ENCODE results near the gene FASLG.
"Not testable (repeated sequence)": the region's sequence is repeated elsewhere in the genome, so short reads cannot be mapped to it uniquely, and the experiment has no call there.

Gene FASLG

DNA sequence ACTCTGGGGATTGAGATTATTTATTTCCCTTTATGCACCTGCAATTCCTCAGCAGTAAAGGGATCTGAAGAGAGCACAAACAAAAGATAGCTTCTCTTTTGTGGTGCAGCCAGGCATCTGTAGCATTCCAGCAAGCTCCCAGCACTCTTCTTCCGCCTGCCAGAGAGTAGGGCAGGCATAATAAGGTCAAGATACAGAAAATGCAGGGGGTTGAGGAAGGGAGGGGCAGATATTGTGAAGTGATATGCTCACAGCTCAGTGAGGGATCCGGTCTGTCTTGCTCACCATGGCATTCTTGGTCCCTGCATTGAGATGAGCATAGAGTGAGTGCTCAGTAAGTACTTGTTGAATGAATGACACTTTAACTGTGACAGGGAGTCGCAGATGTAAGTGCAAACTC is 23.9 kb downstream of the FASLG start:
- DNase-seq (ENCODE audit: low spot score) = no peak

GRCh38 chr1:172686143-172686542 is 27.2 kb downstream of the FASLG start:
- no peak for DNase-seq (ENCODE audit: low spot score)

GRCh38 chr1:172688428-172689085 is 29.7 kb downstream of the FASLG start:
- not testable (repeated sequence) for DNase-seq (ENCODE audit: low spot score)

DNA sequence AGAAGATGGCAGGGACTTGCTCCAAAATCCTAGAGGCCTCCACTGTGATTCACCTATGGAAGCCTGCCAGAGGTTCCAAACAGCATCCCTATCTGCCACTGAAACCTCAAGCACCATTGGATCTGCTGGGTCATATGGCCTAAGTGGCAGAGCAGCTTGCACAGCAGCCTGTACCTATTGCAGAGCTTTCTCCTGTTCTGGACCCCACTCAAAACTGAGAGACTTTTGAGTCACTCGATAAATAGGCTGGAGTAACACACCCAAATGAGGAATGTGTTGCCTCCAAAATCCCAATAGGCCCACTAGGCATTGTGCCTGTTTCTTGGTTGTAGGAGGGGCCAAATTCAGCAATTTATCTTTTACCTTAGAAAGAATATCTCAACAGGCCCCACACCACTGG is 32.0 kb downstream of the FASLG start:
- DNase-seq (ENCODE audit: low spot score) = not testable (repeated sequence)

- no peak for DNase-seq (ENCODE audit: low spot score)
Measured at GRCh38 chr1:172697534-172698002, 38.7 kb downstream of the FASLG start.

- no peak for DNase-seq (ENCODE audit: low spot score)
Measured at GRCh38 chr1:172698224-172698623, 39.3 kb downstream of the FASLG start.

GRCh38 chr1:172699111-172699510 is 40.2 kb downstream of the FASLG start:
- DNase-seq (ENCODE audit: low spot score) = no peak

GRCh38 chr1:172699695-172700227 is 40.9 kb downstream of the FASLG start:
- DNase-seq (ENCODE audit: low spot score) = no peak

- no peak for DNase-seq (ENCODE audit: low spot score)
Measured at GRCh38 chr1:172700556-172700955, 41.7 kb downstream of the FASLG start.

DNA sequence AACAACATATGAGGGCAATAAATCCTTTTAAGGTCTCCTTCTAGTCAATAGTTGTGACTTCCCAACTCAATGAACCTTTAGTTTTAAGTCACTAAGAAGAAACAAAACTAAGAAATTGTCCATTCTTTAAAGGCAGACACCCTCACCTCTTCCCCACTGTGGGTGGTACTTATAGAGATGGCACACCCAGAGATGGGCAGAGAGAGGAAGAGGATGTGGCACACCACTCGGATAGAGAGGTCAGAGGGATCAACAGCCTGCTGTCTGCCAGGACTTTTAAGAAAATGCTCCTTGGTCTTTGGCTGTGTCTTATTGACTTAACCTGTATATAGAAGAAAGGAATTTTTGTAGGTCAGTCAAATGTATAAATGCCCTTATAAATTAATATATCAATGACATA is 45.1 kb downstream of the FASLG start:
- DNase-seq (ENCODE audit: low spot score) = no peak

DNA sequence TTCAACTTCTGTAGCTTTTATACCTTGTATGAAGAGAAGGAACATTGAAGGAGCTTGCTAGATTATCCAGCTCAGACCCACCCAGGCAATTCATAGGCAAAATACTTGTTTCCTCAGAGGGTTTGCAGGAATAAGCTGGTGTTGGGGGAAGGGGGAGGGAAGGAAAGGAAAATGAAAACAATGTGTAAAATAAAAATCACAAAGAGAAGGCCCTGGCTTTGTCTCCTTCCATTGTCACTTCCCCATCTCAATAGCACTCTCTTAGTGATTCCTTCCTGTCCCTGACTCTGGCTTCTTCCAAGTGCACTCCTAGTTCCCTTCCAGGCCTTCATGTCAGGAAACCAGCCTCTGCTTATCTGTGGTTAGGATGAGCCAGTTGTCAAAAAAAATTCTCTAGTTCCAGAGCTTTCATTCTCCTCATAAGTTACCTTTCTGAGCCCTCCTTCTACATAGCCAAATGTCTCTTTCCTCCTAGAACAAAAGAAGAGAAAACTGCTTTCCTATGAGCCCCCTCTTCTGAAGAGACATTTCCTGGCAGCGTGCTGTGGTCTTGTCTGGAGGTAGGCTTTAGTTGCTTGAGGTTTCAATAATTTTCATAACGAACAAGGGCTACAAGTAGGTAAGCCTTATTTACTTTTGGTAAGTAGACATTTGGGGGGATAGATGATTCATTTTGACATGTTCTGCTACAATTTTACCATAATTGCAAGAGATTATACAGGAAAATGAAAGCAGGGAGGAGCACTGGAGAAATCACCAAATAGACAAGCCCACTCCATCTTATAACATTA is 45.7 kb downstream of the FASLG start:
- no peak for DNase-seq (ENCODE audit: low spot score)

- DNase-seq (ENCODE audit: low spot score) = no peak
Measured at GRCh38 chr1:172708452-172708851, 49.5 kb downstream of the FASLG start.

DNA sequence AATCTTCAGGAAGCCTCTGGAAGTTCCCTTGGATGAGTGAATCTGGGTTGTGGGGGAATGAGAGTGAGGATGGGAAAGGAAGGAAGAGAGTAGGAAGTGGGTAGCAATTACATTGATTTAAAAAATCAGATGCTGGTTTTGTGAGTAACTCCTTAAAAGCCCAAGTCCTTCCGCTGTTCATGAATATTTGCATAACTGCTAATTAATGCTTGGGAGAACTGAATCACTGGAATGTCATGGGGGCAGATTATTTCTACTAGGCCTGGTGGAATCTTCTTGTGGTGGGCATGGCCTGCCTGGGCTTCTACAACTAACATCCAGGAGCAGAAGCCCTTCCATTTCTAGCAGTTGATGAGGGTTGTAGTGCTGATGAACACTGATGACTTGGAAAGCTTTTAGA is 52.7 kb downstream of the FASLG start:
- no peak for DNase-seq (ENCODE audit: low spot score)

DNA sequence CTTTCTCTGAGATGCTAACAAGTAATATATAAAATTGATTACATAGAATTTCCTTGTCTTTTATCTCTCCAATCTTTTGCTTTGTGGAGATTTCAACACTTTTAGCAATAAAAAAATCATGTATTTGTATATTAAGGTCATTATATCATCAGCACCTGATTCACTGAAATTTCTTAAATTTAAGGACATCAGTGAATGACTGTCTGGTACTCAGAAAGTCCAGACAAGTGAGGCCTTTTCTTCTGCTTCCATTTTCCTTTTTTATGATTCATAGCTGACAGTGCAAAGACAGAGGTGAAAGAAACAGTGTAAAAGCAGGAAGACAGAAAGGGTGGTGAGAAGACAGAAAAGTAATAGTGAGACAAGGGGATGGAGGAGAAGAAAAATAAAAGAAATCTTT is 54.6 kb downstream of the FASLG start:
- DNase-seq (ENCODE audit: low spot score) = no peak
